GM12872 (cell line): ENCODE measurements around the gene ZBTB42.

Experiments
- CTCF ChIP-seq: IDR thresholded peaks from 3 replicates; pipeline ENCODE4 v1.5.1; 2011; ENCODE audit warnings: low read depth, mild to moderate bottlenecking, low read length, moderate library complexity; ENCODE audit not compliant: insufficient read depth

Gene ZBTB42

GRCh38 chr14:104771374-104771773 is 29.5 kb upstream of the ZBTB42 start:
- TF ChIP-seq CTCF, result no peak

- no peak for TF ChIP-seq CTCF
Observed at GRCh38 chr14:104771918-104772706, 28.8 kb upstream of the ZBTB42 start.

- no peak for TF ChIP-seq CTCF
Observed at GRCh38 chr14:104772707-104773504, 28.0 kb upstream of the ZBTB42 start.

- no peak for TF ChIP-seq CTCF
Observed at GRCh38 chr14:104773505-104774452, 27.1 kb upstream of the ZBTB42 start.

GRCh38 chr14:104774453-104775072 is 26.3 kb upstream of the ZBTB42 start:
- no peak for TF ChIP-seq CTCF

- TF ChIP-seq CTCF, result no peak
Observed at GRCh38 chr14:104775073-104775489, 25.8 kb upstream of the ZBTB42 start.

- TF ChIP-seq CTCF, result no peak
Observed at GRCh38 chr14:104776481-104776880, 24.4 kb upstream of the ZBTB42 start.
